Loucy (cell line): ENCODE data around the gene TANGO6.

Experiments
- CTCF ChIP-seq: fragments of 200-600 bp; sonication (generic); conservative IDR thresholded peaks from 2 replicates; pipeline ENCODE4 v1.5.1; 2014; ENCODE audit warnings: mild to moderate bottlenecking, antibody characterized with exemption, low read length
- EZH2phosphoT487 ChIP-seq: fragments of 200-600 bp; IDR thresholded peaks from 2 replicates; pipeline ENCODE4 v1.6.1; 2018; ENCODE audit warnings: antibody characterized with exemption, mild to moderate bottlenecking, moderate library complexity, borderline replicate concordance

DNA sequence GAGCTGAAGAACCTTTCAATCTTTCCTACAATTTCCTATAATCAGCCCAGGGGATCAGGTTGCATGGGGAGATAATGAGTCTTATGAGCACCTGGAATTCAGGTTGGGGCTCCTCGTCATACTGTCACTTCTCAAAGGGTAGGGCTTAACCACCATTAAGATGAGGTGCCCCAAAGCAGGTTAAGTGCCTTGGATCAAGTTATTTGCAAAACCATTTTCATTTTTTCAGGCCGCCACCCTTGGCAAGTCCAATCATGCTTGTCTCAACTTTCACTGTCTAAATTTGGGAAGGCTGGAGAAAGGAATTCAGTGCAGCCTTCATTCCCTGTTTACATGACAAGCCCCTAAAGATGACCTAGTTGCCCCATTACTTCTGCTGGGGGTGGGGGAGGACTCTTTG, 44.9 kb upstream of the TANGO6 start:
- TF ChIP-seq CTCF (no peak), EZH2phosphoT487 (no peak)
